GM20000 (cell line): ENCODE measurements around the gene GIPC3.

Experiments
- DNase-seq: peaks from one replicate; pipeline ENCODE4 v3.0.0; 2012; ENCODE audit warnings: low spot score
- TF ChIP-seq, protein P1 (sequence below): IDR thresholded peaks from 2 replicates; pipeline ENCODE4 v1.5.1; 2012; ENCODE audit warnings: mild to moderate bottlenecking, control low read depth; ENCODE audit errors: extremely low read depth, missing control alignments

Gene GIPC3

DNA sequence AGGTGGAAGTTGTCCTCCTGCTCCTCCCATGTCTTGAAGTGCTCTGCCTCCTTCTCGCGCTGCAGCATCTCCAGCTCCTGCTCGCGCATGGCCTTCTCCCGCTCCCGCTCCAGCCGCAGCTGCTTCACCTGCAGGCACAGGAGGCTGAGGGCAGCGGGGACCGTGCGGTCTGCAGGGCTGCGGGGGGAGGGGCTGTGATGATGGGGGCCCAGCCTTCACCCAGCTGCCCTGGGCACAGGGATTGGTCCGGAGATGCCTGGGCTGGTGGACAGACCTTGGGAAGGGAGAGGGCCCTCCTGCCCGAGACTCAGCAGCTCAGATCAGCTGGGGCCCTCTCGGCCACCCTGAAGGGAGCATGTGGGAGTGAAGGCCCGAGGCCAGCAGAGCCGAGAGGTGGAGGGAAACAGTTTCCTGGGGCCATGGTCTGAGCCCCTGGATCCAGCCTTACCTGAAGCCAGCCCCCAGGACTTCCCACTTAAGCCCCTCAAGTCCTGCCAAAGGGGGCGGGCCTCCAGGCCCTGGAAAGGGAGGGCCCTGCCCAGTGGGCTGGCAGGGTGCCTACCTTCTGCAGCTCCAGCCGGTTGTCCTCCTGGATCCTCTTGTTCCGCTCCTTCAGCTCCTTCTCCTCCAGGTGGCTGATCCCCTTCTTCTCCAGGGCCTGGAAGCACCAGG lies 35.0 kb downstream of the GIPC3 start:
- TF ChIP-seq, protein P1, sequence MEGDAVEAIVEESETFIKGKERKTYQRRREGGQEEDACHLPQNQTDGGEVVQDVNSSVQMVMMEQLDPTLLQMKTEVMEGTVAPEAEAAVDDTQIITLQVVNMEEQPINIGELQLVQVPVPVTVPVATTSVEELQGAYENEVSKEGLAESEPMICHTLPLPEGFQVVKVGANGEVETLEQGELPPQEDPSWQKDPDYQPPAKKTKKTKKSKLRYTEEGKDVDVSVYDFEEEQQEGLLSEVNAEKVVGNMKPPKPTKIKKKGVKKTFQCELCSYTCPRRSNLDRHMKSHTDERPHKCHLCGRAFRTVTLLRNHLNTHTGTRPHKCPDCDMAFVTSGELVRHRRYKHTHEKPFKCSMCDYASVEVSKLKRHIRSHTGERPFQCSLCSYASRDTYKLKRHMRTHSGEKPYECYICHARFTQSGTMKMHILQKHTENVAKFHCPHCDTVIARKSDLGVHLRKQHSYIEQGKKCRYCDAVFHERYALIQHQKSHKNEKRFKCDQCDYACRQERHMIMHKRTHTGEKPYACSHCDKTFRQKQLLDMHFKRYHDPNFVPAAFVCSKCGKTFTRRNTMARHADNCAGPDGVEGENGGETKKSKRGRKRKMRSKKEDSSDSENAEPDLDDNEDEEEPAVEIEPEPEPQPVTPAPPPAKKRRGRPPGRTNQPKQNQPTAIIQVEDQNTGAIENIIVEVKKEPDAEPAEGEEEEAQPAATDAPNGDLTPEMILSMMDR: no peak
- no peak for DNase-seq

DNA sequence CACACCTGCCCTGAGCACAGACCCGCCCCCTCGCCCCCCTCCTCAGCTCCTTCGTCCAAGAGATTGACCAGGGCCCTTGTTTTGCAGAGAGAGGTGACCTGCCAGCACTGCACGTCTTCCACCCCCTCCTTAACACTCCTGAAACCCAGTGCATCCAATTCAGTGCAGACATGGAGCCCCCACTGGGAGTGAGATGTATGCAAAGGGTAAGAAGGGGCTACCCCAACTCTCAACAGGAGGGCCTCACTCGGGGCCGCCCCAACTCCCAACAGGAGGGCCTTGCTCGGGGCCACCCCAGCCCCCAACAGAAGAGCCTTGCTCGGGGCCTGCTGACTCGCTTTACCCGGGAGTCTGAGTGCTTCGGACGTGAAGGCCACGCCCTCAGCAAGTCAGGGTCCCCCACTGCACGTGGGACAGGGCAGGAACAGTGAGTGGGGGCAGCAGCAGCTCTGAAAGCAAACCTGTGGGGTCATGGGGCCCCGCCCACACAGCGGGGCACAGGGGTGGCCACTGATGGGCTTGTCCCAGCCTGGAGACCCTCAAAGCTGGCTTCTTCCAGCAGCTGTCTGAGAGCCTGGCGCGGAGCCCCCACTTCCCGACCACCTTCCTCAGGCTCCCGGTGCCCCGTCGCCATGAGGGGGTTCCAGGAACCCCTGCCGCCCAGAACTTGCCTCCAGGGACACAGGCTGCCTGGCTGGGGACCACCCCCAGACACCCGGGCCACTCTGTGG lies 35.7 kb downstream of the GIPC3 start:
- TF ChIP-seq, protein P1: no peak
- DNase-seq: no peak

DNA sequence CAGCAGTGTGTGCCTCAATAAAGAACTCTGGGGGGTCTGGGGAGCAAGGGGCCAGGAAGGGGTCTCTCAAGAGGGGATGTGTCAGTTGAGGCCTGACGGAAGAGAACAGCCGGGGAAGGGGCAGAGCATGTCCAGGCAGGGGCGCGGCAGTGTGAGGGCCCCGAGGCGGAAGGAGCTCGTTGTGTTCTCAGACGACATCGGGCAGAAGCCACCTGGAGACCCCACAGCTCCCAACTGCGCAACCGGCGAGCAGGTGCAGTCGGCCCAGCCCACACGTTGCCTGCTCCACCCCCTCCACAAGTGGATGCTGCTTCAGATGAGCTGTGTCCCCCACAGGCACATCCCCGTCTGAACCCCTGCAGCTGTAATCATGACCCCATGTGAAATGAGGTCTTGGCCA lies 36.4 kb downstream of the GIPC3 start:
- no peak for DNase-seq
- TF ChIP-seq, protein P1: no peak

DNA sequence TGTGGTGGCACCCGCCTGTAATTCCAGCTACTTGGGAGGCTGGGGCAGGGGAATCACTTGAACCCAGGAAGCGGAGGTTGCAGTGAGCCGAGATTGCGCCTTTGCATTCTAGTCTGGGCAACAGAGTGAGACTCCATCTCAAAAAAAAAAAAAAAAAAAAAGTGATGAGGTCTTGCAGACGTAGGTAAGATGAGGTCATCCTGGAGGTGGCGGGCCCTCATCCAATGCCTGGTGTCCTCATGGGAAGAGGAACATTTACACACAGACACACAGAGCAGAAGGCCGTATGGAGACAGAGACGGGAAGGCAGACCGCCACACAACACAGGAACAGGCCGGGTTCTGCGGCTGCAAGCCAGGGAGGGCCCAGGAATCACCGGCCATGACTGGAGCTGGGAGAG lies 36.9 kb downstream of the GIPC3 start:
- no peak for DNase-seq
- TF ChIP-seq, protein P1: no peak

DNA sequence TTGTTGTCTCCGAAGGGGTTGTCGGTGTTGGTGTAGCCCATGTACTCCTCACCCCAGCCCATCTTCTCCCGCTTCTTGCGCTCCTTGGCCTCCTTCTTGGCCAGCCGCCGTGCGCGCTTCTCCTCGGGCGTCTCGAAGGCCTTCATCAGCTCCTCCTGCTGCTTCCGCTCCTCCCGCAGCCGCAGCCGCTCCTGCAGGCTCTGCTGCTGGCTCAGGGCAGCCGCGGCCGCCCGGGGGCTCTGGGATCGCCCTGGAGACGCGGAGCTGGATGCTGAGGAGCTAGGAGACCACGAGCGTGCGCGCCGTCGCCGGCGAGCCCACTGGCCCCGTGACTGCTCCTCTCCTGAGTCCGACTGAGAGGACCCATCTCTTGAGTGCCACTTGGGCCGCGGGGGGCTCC lies 38.4 kb downstream of the GIPC3 start:
- no peak for DNase-seq

DNA sequence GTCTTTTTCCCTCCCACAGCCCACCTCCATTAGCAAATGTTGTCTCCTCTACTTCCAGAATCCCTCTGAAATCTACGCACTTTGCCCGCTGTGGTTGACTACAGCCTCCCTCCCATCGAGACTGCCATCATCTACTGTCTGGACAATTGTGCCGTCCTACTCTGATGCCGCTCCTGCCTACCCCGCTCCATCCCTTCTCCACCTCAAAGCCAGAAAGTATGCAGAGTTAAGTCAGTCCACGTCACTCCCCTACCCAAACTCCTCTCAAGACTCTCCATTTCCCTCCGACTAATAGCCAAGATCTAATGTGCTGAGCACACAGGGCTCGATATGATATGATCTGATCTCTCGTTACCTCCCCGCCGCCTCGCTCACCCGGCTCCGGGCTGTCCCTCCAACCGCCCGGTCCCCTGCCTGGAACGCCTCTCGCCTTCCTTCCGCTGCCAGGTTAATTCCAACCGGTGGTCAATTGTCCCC lies 40.8 kb downstream of the GIPC3 start:
- no peak for DNase-seq

More for the DNA sequence above, 38.4 kb downstream of the GIPC3 start:
- TF ChIP-seq, protein P1: no peak

More for the DNA sequence above, 40.8 kb downstream of the GIPC3 start:
- TF ChIP-seq, protein P1: no peak
